ENCODE results near the gene PCDH9.

- no peak for TF ChIP-seq POLR2AphosphoS5 (IDR thresholded peaks at IDR 0.05; ENCODE audit: low read depth, low read length)
- no peak for TF ChIP-seq POLR2A (IDR thresholded peaks at IDR 0.05; ENCODE audit: low read depth, low read length)
Observed at GRCh38 chr13:67014399-67014798, 215.7 kb downstream of the PCDH9 start.
